Esophagus mucosa (tissue), 1 donor: ENCODE results near the gene CBARP. TPM values are rescaled to one million over a fixed set of nuclear protein-coding genes. Genes with fewer than 3 reads are reported as not detected.
A peak's percentile ranks its signal among the peaks of the same experiment; 100 is the strongest.
"Not testable (repeated sequence)": the region's sequence is repeated elsewhere in the genome, so short reads cannot be mapped to it uniquely, and the experiment has no call there.

Experiments
- ATAC-seq: fragments of 200-7000 bp; cut with Tn5 transposase; one replicate; pipeline ENCODE4 v1.9.1; 2020
- total RNA-seq: library from RNA; stranded (reverse); gene quantifications from one replicate; pipeline ENCODE4 v1.2.4, GENCODE V29; 2023
- donor health status: DM: yes; HTN: yes; CAD: no.

Gene CBARP
- total RNA-seq, 1 donor from 2014 or later = 2.0 TPM

DNA sequence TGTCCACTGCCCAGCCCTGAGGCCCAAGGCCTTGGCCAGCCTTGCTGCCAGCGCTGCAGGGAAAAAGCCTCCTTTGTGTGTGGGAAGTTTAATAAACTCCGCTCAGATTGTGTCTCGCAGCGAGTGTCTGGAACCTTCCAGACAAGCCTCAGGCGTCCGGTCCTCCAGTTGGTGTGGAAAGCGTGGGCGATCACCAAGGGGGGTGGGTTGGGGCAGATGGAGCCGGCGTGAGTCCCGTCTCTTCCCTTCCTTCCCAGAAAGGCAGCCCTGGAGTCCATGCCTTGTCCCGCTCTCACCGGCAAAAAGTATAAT, 27.6 kb downstream of the CBARP start:
- no peak for ATAC-seq

DNA sequence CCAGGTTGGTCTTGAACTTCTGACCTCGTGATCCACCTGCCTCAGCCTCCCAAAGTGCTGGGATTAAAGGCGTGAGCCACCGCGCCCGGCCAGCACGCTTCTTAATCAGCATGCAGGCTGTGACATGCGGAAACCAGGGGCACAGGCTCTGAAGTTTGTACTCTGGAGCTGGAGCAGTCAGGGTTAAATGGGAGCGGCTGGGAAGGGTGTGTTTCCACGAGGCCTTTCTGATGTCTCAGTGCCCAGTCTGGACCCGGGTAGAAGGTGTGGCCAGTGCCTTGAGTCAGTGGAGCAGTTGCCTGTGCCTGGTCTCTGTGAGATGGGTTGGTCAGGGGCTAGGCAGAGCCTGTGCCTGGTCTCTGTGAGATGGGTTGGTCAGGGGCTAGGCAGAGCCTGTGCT, 29.0 kb downstream of the CBARP start:
- peak; percentile 68 for ATAC-seq

DNA sequence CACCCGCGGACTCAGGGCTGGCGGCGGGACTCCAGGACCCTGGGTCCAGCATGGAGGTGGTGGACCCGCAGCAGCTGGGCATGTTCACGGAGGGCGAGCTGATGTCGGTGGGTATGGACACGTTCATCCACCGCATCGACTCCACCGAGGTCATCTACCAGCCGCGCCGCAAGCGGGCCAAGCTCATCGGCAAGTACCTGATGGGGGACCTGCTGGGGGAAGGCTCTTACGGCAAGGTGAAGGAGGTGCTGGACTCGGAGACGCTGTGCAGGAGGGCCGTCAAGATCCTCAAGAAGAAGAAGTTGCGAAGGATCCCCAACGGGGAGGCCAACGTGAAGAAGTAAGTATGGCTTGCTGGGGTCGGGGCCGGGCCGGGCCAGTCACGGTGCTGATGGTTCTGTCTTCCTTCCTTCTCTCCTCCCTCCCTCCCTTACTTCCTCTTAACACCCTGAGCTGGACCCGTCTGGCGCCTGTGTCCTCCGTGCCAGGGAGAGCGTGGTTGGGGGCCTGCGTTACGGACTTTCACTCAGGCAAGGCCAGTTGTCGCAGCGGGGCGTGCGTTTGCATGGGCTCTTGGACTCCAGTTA, 30.8 kb downstream of the CBARP start:
- ATAC-seq = no peak

DNA sequence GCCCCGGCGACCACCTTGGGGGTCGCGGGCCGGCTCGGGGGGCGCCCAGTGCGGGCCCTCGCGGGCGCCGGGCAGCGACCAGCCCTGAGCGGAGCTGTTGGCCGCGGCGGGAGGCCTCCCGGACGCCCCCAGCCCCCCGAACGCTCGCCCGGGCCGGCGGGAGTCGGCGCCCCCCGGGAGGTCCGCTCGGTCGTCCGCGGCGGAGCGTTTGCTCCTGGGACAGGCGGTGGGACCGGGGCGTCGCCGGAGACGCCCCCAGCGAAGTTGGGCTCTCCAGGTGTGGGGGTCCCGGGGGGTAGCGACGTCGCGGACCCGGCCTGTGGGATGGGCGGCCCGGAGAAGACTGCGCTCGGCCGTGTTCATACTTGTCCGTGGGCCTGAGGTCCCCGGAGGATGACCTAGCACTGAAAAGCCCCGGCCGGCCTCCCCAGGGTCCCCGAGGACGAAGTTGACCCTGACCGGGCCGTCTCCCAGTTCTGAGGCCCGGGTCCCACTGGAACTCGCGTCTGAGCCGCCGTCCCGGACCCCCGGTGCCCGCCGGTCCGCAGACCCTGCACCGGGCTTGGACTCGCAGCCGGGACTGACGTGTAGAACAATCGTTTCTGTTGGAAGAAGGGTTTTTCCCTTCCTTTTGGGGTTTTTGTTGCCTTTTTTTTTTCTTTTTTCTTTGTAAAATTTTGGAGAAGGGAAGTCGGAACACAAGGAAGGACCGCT, 31.5 kb downstream of the CBARP start:
- ATAC-seq = no peak

DNA sequence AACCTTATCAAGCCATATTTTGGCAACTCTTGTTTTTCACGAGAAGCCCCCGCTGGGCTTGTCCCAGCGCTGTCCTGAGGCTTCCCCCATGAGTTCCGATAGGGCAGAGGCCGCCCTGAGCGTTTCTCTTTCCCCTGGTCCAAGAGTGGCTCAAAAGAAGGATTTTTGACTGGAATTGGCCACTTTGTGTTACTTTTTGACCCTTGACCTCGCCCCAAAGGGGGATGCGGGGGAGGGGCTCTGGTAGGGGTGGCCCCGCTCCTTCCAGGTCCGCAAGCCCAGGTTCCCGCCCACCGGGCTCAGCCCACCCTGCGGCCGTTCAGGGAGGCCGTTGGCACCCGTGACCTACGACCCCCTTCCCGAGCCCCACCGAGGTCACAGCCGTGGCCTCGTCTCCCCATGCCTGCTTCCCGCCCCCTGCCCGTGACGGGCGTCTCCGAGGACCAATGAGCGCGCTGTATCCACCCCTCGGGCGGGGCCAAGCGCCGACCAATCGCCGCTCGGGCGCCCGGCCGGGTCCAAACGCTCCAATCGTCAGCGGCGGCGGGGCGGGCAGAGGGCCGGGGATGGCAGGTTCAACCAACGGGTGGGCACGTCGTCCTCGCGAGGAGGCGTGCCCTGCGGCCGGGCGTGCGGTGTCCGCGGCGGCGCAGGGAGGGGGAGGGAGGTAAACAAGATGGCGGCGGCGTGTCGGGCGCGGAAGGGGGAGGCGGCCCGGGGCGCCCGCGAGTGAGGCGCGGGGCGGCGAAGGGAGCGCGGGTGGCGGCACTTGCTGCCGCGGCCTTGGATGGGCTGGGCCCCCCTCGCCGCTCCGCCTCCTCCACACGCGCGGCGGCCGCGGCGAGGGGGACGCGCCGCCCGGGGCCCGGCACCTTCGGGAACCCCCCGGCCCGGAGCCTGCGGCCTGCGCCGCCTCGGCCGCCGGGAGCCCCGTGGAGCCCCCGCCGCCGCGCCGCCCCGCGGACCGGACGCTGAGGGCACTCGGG, 32.4 kb downstream of the CBARP start, which contains the start of gene STK11:
TSS of gene STK11 (plus strand) at position 665 of the 986 bp plus-strand sequence. CDS start 1,136 bp downstream, outside the sequence.
- ATAC-seq = peak; percentile 91

DNA sequence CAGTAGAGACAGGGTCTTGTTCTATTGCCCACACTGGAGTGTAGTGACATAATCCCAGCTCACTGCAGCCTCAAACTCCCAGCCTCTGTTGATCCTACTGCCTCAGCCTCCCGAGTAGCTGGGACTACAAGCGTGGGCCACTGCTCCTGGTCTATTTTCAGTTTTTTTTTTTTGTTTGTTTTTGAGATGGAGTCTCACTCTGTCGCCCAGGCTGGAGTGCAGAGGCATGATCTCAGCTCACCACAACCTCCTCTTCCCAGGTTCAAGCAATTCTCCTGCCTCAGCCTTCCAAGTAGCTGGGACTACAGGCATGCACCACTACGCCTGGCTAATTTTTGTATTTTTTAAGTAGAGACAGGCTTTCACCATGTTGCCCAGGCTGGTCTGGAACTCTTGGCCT, 37.2 kb downstream of the CBARP start:
- not testable (repeated sequence) for ATAC-seq

DNA sequence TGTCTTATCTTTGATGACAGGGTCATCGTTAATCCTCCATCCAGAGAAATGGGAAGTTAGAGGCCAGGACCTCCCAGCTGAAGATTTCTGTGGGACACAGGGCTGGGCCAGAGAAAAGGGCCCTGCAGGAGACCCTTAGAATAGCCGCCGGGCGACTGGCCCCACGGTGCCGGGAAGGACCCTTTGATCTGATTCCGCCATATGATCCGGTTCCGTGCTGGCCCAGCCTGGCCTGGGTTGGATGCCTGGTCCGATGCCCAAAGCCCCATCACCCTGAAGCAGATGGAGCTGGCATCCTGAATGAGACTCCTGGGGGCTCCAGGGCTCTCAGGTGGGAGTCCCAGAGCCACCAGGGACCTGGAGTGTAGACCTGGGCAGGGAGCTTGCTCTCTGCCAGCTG, 38.3 kb downstream of the CBARP start:
- ATAC-seq = peak; percentile 12

DNA sequence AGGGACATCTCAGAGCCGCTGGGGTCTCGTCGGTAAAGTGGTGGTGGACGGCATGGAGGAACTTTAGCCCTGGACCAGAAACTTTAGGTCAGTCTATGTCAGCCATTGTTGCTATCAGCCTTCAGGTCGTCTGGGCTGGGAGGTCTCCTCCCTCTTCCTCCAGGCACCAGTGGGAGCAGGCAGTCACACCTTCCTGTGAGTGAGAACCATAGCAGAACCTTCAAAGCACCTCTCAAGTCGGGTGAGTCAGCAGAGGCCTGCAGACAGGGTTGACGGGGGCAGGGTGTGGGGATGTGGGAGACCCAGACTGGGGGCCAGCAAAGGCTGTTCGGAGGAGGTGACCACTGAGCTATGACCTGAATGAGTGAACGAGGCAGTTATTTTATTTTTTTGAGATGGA, 48.4 kb downstream of the CBARP start:
- peak; percentile 65 for ATAC-seq

DNA sequence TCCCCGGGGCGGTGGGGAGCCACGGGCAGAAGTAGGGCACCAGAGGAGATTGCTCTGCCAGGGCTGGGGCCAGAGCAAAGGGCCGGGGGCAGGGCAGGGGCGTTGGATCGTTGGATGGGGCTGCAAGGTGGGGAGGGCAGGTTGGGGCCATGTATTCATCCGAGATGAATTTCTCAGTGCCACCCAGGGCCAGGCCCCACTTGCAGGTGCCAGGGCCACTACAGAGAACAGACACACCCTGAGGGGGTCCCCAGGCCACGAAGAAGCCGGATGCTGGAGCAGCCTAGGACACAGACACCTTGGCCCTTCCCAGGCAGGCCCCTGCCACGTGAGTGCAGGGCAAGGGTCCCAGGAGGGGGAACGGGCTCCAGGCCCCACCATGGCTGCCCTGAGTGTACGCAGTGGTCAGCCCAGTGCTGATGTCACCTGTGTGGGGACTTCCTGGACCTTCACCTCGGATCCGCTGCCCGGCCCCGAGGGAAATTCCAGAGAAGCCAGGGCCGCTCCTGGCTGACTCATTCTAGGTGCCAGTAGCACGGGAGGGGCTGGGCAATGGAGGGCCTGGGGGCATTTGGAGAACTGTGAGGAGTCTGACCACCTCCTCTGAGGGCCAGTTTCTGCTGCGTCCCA, 54.1 kb downstream of the CBARP start:
- ATAC-seq = peak; percentile 53

DNA sequence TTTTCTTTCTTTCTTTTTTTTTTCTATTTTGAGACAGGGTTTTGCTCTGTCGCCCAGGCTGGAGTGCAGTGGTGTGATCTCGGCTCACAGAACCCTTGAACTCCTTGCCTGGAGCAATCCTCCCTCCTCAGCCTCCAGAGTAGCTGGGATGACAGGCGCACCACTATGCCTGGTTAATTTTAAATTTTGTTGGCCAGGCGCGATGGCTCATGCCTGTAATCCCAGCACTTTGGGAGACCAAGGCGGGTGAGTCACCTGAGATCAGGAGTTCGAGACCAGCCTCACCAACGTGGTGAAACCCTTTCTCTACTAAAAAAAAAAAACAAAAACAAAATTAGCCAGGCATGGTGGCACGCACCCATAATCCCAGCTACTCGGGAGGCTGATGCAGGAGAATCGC, 55.1 kb downstream of the CBARP start:
- ATAC-seq = no peak

DNA sequence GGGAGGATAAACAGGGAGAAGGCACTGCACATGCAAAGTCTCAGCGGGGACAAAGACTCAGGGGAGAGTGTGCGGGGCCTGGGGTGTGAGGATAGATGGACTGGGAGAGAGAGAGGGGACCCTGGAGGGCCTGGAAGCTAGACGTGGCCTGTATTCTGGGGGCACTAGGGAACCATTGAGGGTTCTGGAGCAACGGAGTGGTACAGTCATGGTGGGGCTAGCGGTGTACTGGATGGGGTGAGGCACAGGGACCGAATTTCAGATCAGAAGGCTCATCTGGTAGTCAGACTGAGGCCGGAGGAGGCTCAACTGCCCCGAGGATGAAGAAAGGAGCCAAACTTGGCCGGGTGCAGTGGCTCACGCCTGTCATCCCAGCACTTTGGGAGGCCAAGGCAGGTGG, 55.7 kb downstream of the CBARP start:
- peak; percentile 0 for ATAC-seq

DNA sequence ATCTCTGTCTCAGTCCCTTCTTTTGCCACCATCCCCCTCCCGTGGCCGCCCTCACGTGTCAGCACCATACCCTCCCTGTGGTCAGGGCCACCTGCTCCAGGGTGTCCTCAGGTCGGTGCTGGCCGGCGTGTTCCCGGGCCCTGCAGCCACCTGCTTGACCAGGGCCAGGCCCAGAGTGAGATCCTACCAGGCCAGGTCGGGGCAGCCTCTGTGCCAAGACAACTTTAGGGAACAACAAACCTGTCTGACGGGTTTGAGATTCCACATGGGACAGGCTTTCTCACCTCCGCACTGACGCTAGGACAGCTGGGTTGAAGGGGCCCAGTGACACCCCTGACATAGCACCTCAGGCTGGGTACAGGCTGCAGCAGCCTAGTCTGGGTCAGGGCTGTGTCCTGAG, 56.2 kb downstream of the CBARP start:
- peak; percentile 68 for ATAC-seq

Other genes starting within 250 kb of the CBARP start
- gene GRIN3B, start 237.6 kb downstream of the CBARP start, total RNA-seq = not detected
- gene TMEM259, start 216.9 kb downstream of the CBARP start, total RNA-seq = 72.3 TPM
- not detected for gene RNU6-2, start 216.5 kb downstream of the CBARP start, total RNA-seq
- gene CNN2, start 211.4 kb downstream of the CBARP start, total RNA-seq = 183 TPM
- 24.8 TPM for gene ABCA7, start 197.9 kb downstream of the CBARP start, total RNA-seq
- 5.1 TPM for gene ARHGAP45, start 170.8 kb downstream of the CBARP start, total RNA-seq
- 139 TPM for gene POLR2E, start 142.6 kb downstream of the CBARP start, total RNA-seq
- gene GPX4, start 134.0 kb downstream of the CBARP start, total RNA-seq = 138 TPM
- gene SBNO2, start 63.7 kb downstream of the CBARP start, total RNA-seq = 67.5 TPM
- gene STK11, start 32.2 kb downstream of the CBARP start, total RNA-seq = 35.0 TPM
- gene ATP5F1D, start 3.7 kb upstream of the CBARP start, total RNA-seq = 251 TPM
- 99.3 TPM for gene MIDN, start 10.6 kb upstream of the CBARP start, total RNA-seq
- gene CIRBP, start 31.3 kb upstream of the CBARP start, total RNA-seq = 172 TPM
- 41.2 TPM for gene FAM174C, start 37.5 kb upstream of the CBARP start, total RNA-seq
- 0.40 TPM for gene EFNA2, start 47.9 kb upstream of the CBARP start, total RNA-seq
- 120 TPM for gene NDUFS7, start 145.9 kb upstream of the CBARP start, total RNA-seq
- gene GAMT, start 163.5 kb upstream of the CBARP start, total RNA-seq = 19.2 TPM
- 91.6 TPM for gene DAZAP1, start 169.6 kb upstream of the CBARP start, total RNA-seq
- 1,167 TPM for gene RPS15, start 200.4 kb upstream of the CBARP start, total RNA-seq
- 0.48 TPM for gene APC2, start 212.1 kb upstream of the CBARP start, total RNA-seq
- gene C19orf25, start 241.2 kb upstream of the CBARP start, total RNA-seq = 19.2 TPM